ENCODE data around the gene TFDP1. TPM values are rescaled to one million over a fixed set of nuclear protein-coding genes. Genes with fewer than 3 reads are reported as not detected.

TFDP1 gene
- total and polyA plus RNA-seq, 12 donors, result 16.4 to 51.4 (median 37.5) TPM

- Histone ChIP-seq H3K4me1 (no peaks in the 10 kb centered on the region), H3K4me3 (no peak overlapping the region), H3K9me3 (no peaks in the 10 kb centered on the region), H3K27me3 (no peaks in the 10 kb centered on the region), H3K36me3 (no peaks in the 10 kb centered on the region), H3K27ac (no peak overlapping the region)
- no peak for TF ChIP-seq CTCF (IDR thresholded peaks at IDR 0.05)
- intact Hi-C loops (cut with DNase I), result no loop called here
- 76 to 77% methylated on average over 24 of the region's 24 CpGs for WGBS, 2 donors
- no peak for ATAC-seq
- DNase-seq, result no peak
These were observed 84.0 kb downstream of the TFDP1 start for GRCh38 chr13:113668491-113668971.

- Histone ChIP-seq H3K36me3 (no peaks in the 10 kb centered on the region), H3K27me3 (no peaks in the 10 kb centered on the region), H3K9me3 (no peaks in the 10 kb centered on the region), H3K4me1 (no peaks in the 10 kb centered on the region), H3K27ac (no peak overlapping the region), H3K4me3 (no peak overlapping the region)
- DNase-seq (no peak), ATAC-seq (no peak)
- no peak for TF ChIP-seq CTCF (IDR thresholded peaks at IDR 0.05)
- 76 to 79% methylated on average over 13 of the region's 13 CpGs for WGBS, 2 donors
- intact Hi-C loops (cut with DNase I), result no loop called here
These were observed 84.7 kb downstream of the TFDP1 start for GRCh38 chr13:113669231-113669754.

GRCh38 chr13:113669755-113670341, 85.3 kb downstream of the TFDP1 start:
- Histone ChIP-seq H3K27me3 (no peaks in the 10 kb centered on the region), H3K27ac (no peak overlapping the region), H3K4me3 (no peak overlapping the region), H3K9me3 (no peaks in the 10 kb centered on the region), H3K36me3 (no peaks in the 10 kb centered on the region), H3K4me1 (no peaks in the 10 kb centered on the region)
- WGBS, 2 donors, result 82 to 83% methylated on average over 21 of the region's 21 CpGs
- no peak for TF ChIP-seq CTCF (IDR thresholded peaks at IDR 0.05)
- no peak for DNase-seq
- peak in 2 of 8 donors; percentile 14 to 28 for ATAC-seq
- intact Hi-C loops (cut with DNase I), result no loop called here

GRCh38 chr13:113670541-113670940, 86.0 kb downstream of the TFDP1 start:
- WGBS, 2 donors, result 91 to 93% methylated on average over 15 to 19 of the region's 19 CpGs
- H3K27me3 ChIP-seq, result no peaks in the 10 kb centered on the region
- H3K4me3 ChIP-seq, result no peak overlapping the region
- H3K27ac ChIP-seq, result no peak overlapping the region
- no peak for DNase-seq
- intact Hi-C loops (cut with DNase I), result no loop called here
- no peaks in the 10 kb centered on the region for H3K9me3 ChIP-seq
- no peaks in the 10 kb centered on the region for H3K36me3 ChIP-seq
- ATAC-seq, result peak in 1 of 8 donors; percentile 43
- no peak for TF ChIP-seq CTCF (IDR thresholded peaks at IDR 0.05)
- no peaks in the 10 kb centered on the region for H3K4me1 ChIP-seq

Data from heart right ventricle (tissue), 16 donors.